Measurements from ENCODE around the gene FUT7.
"Not testable (repeated sequence)": the region's sequence is repeated elsewhere in the genome, so short reads cannot be mapped to it uniquely, and the experiment has no call there.

The FUT7 gene

GRCh38 chr9:137006116-137007003, 25.5 kb downstream of the FUT7 start:
- DNase-seq (ENCODE audit: low spot score), result no peak
- no peak for FAIRE-seq

- not testable (repeated sequence) for FAIRE-seq; DNase-seq (ENCODE audit: low spot score)
These were observed 27.6 kb downstream of the FUT7 start for GRCh38 chr9:137004285-137004684.

DNA sequence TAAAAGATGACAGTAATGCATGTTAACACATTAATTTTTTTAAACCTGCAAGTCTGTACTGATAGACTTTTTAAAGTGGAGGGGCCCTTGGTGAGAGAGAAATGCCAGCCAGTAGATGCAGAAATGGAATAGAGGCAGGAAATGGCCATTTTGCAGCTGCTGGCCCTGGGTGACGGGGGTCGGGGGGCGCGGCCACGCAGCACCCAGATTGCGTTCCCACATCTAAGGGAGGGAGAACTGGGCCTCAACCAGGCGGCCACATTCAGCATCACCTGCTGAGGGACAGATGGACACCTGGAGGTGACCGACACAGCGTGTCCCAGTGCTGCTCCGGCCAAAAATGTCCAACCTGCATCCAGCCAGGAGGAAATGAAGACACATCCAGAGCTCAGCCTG, 29.2 kb downstream of the FUT7 start:
- DNase-seq (ENCODE audit: low spot score) (no peak), FAIRE-seq (no peak)

DNA sequence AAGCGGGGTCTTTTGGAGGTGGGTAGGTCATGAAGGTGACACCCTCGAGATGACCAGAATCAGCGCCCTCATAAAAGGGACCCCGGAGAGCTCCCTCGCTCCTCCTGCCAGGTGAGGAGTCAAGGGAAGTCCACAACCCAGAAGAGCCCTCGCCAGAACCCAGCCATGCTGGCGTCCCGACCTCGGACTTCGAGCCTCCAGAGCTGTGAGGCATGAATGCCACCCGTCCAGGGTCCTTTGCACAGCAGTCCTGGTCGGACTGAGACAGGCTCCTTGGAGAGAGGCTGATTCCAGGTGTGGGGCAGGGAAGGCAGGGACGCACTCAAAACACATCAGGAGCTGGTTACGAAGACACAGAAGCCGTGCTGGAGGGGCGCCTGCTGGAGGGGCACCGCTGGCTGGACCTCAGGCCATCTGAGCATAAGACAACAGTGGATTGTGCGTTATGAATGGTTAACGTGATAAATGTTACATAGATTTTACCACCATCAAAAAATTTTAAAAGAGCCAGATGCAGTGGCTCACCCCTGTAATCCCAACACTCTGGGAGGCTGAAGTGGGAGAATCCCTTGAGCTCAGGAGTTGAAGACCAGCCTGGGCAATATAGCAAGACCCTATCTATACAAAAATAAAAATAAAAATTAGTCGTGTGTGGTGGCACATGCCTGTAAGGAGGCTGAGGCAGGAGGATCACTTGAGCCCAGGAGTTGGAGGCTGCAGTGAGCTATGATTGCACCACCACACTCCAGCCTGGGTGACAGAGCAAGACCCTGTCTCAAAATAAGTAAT, 29.8 kb downstream of the FUT7 start:
- DNase-seq (ENCODE audit: low spot score) (no peak), FAIRE-seq (no peak)

DNA sequence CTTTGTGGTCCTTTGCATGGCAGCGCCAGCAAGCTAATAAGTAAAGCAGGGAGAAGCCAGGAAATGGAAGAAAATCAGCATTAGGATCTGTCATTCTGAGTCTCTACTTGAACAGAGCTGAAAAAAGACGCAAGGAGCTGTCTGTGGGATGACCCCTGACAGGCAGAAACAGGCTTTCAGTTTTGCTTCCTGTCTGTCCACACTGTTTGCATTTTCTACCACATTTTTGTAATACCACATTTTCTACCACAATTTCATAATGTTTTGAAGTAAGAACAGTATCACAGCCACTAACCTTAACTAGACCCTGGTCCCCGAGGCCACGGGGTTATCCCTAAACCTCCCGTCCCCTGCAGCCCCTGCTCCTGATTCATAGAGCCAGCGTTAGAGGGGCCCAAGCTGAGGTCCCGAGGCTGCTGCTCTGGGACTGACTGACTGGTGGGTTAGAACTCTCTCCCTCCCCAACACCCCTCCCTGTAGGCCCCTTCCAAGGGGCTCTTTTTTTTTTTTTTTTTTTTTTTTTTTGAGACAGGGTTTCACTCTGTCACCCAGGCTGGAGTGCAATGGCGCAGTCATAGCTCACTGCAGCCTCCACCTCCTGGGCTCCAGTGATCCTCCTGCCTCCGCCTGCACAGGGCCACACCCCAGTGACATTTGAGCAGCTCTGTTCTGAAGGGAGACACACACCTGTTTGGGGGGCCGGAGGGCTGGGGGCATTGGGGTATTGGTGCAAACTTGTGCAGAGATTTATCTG, 31.5 kb downstream of the FUT7 start:
- no peak for FAIRE-seq
- DNase-seq (ENCODE audit: low spot score), result no peak

- FAIRE-seq, result no peak
- DNase-seq (ENCODE audit: low spot score), result no peak
These were observed 34.1 kb downstream of the FUT7 start for GRCh38 chr9:136997830-136998234.

- no peak for DNase-seq (ENCODE audit: low spot score)
- FAIRE-seq, result no peak
These were observed 34.5 kb downstream of the FUT7 start for GRCh38 chr9:136997371-136997770.

GRCh38 chr9:136996361-136997292, 35.3 kb downstream of the FUT7 start, which contains the start of gene CLIC3:
CLIC3 (minus strand) TSS chr9:136996568; CDS start chr9:136996543, 25 bp downstream.
- no peak for FAIRE-seq
- DNase-seq (ENCODE audit: low spot score), result no peak

DNA sequence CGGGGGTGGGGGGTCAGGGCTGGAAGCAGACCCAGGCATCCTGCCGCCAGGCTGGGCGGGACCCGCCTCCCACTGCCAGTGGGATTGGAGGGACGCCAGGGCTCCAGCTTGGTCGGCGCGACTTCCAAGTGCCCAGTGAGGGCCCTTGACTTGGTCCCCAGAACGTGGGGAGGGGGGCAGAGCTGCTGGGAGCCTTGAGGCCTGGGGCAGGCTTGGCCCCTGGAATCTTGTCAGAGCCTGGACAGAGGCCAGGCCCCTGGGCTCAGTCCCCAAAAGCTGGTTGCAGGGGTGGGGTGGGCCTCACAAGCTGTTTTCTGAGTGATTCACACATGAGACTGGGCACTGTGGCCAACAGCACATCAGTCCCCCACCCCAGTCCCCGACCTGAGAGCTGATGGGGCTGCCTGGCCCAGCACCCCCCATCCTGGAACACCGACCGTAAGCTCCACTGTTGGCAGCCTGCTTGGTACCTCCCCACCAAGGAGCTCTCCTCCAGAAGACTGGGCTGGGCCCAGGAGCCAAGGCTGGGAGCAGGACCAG, 36.0 kb downstream of the FUT7 start:
- DNase-seq (ENCODE audit: low spot score) (no peak), FAIRE-seq (no peak)

DNA sequence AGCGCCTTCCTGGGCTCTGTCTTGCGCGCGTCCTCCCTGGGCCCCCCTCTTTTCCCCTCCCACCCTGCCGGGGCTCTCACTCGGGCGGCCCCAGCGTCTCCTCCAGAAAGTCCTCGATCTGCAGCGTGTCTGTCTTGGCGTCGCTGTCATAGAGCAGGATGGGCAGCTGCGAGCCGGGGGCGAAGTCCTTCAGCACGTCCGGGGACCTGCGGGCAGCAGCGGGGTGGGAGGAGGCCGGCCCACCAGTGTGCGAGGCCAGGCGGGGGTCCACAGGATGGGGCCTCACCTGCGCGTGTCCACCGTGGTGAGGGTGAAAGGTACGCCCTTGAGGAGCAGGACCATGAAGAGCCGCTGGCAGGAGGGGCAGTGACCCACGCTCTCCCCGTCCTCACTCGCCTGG, 36.5 kb downstream of the FUT7 start:
- no peak for DNase-seq (ENCODE audit: low spot score)
- FAIRE-seq, result no peak

GRCh38 chr9:136994888-136995230, 37.0 kb downstream of the FUT7 start:
- FAIRE-seq (no peak), DNase-seq (ENCODE audit: low spot score) (no peak)

DNA sequence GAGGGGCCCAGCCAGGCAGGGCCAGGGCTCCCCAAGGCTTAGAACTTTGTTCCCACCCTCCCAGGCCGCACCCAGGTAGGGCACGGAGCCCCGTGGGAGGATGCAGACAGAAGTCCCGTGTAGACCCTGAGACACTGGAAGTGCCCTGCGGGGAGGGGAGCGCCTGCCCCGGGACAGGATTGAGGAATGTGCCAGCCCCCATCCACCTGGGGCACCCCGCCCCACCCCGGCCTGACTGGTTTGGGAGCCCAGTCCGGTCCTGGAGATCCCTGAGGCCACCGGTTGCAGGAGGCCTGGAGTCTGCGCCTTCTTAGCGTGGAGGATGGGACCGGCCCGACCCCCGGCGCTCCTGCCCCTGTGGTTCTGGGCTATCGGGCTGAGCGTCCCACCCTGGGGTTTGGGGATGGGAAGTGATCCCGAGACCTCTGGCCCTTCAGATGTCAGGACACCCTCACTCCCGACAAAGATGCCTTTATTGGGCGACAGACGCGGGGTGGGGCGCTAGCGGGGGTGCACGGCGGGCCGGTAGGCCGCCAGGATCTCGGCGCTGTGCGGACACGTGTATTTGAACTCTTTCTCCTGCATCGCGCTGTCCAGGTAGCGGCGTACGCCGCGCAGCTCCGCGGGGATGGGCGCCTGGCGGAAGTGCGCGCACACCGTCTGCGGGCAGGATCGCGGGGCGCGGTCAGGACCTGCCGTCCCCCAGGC, 37.6 kb downstream of the FUT7 start:
- DNase-seq (ENCODE audit: low spot score) (no peak), FAIRE-seq (no peak)

DNA sequence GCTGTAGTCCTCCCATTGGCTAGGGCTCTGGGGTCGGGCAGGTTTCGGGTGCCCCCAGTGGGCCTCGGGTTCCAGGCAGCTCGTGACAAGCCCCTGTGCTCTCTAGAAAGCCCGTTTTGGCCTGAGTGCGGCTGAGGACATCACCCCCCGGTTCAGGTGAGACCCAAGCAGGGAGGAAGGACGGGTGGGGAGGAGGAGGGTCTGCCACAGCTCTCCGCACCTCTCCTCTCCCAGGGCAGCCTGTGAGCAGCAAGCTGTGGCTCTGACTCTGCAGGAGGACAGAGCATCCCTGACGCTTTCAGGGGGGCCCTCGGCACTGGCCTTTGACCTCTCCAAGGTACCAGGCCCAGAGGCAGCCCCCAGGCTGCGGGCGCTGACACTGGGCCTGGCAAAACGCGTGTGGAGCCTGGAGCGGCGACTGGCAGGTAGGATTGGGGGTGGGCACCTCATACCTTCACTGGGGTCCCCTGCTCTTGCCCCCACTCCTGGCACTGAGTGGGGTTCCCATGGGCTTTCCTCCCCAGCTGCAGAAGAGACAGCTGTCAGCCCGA, 39.0 kb downstream of the FUT7 start:
- no peak for DNase-seq (ENCODE audit: low spot score)
- no peak for FAIRE-seq

DNA sequence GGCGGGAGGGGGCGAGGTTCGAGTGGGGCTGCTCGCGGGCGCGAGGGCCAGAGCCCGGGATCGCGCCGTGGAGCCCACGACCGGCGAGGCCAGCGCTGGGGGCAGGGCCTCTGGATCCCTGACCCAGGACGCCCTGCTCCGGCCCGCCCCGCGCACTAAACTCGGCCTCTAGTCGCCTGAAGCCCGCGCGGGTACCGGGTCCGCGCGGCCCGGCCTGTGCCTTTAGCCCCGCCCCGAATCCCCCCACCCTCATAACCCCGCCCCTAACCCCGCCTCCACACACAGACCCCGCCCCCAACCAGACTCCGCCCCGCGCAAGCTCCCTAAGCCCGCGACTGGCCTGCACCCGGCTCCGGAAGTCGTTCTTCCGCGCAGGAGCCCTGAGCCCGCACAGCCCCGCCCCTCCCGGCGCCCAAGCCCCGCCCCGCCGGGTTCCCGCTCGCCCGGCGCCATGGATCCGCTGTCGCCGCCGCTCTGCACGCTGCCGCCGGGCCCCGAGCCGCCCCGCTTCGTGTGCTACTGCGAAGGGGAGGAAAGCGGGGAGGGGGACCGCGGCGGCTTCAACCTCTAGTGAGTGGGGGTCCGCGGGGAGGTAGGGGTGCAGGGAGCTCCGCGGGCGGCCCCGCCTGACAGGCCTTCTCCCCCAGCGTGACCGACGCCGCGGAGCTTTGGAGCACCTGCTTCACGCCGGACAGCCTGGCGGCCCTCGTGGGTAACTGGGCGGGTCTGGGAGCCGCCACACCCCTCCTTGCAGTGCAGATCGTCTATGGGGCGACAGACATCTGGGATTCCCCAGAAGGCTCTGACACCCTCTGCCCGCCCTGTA, 39.7 kb downstream of the FUT7 start, which contains the start of gene PAXX:
TSS of gene PAXX (plus strand) at position 430 of the 826 bp plus-strand sequence. CDS start at position 452, 22 bp downstream.
- FAIRE-seq (no peak), DNase-seq (ENCODE audit: low spot score) (peak; percentile 86)

- DNase-seq (ENCODE audit: low spot score) (no peak), FAIRE-seq (no peak)
These were observed 41.5 kb downstream of the FUT7 start for GRCh38 chr9:136990242-136990911.

DNA sequence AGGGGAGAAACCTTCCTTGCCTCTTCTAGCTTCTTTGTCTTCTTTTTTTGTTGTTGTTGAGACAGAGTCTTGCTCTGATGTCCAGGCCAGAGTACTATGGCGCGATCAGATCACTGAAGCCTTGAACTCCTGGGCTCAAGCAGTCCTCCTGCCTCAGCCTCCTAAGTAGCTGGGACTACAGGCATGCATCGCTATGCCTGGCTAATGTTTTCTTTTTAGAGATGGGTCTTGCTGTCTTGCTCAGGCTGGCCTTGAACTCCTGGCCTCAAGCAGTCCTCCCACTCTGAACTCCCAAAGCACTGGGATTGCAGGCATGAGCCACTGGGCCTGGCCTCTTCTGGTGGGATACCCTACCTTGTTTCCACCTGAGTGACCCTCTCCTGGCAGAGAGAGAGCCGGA, 43.0 kb downstream of the FUT7 start:
- DNase-seq (ENCODE audit: low spot score), result no peak

DNA sequence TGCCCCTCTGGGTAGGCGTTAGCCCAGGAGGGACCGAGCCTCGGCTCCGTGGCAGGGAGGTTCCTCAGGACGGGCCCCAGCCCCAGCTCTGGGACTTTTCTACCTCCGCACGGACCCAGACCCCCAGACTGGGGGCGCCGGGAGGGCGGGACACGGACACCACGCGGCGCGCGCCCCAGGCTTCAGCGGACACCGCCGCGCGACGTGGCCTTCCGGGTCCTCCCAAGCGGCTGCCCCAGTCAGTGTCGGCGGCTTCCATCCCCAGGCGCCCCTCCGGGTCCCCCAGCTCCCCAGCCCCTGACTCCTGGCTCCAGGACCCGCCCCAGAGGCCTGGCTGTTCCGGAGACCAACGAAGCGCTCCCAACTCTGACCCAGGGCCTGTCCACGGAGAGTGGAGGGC, 46.0 kb downstream of the FUT7 start:
- FAIRE-seq, result no peak
- no peak for DNase-seq (ENCODE audit: low spot score)

More for the DNA sequence above, 43.0 kb downstream of the FUT7 start:
- FAIRE-seq, result no peak
